Measurements from ENCODE around the gene SEC61B.

Gene SEC61B

GRCh38 chr9:99224445-99224844 is 2.4 kb downstream of the SEC61B start:
- DNase-seq (ENCODE audit: low read depth in 1 of 2, low spot score in 1 of 2), result no peak
- Histone ChIP-seq H3K27ac (replicated peaks) (no peak overlapping the region), H3K27me3 (ENCODE audit: insufficient read depth, poor library complexity, severe bottlenecking) (no peaks in the 10 kb centered on the region), H3K4me3 (replicated peaks; ENCODE audit: insufficient read depth, low read length) (no peak overlapping the region)
- no peak for TF ChIP-seq GABPA (IDR thresholded peaks at IDR 0.05; ENCODE audit: low read depth)

GRCh38 chr9:99226054-99226453 is 4.0 kb downstream of the SEC61B start:
- no peak for DNase-seq (ENCODE audit: low read depth in 1 of 2, low spot score in 1 of 2)
- TF ChIP-seq GABPA (IDR thresholded peaks at IDR 0.05; ENCODE audit: low read depth) (no peak), SPI1 (IDR thresholded peaks at IDR 0.05; ENCODE audit: borderline replicate concordance, low read depth) (no peak), POLR2AphosphoS5 (IDR thresholded peaks at IDR 0.05; ENCODE audit: low read depth) (no peak)
- TF ChIP-seq, protein P1, sequence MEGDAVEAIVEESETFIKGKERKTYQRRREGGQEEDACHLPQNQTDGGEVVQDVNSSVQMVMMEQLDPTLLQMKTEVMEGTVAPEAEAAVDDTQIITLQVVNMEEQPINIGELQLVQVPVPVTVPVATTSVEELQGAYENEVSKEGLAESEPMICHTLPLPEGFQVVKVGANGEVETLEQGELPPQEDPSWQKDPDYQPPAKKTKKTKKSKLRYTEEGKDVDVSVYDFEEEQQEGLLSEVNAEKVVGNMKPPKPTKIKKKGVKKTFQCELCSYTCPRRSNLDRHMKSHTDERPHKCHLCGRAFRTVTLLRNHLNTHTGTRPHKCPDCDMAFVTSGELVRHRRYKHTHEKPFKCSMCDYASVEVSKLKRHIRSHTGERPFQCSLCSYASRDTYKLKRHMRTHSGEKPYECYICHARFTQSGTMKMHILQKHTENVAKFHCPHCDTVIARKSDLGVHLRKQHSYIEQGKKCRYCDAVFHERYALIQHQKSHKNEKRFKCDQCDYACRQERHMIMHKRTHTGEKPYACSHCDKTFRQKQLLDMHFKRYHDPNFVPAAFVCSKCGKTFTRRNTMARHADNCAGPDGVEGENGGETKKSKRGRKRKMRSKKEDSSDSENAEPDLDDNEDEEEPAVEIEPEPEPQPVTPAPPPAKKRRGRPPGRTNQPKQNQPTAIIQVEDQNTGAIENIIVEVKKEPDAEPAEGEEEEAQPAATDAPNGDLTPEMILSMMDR (IDR thresholded peaks at IDR 0.05; ENCODE audit: insufficient read depth, low read length), result no peak
- TF ChIP-seq, protein P2, sequence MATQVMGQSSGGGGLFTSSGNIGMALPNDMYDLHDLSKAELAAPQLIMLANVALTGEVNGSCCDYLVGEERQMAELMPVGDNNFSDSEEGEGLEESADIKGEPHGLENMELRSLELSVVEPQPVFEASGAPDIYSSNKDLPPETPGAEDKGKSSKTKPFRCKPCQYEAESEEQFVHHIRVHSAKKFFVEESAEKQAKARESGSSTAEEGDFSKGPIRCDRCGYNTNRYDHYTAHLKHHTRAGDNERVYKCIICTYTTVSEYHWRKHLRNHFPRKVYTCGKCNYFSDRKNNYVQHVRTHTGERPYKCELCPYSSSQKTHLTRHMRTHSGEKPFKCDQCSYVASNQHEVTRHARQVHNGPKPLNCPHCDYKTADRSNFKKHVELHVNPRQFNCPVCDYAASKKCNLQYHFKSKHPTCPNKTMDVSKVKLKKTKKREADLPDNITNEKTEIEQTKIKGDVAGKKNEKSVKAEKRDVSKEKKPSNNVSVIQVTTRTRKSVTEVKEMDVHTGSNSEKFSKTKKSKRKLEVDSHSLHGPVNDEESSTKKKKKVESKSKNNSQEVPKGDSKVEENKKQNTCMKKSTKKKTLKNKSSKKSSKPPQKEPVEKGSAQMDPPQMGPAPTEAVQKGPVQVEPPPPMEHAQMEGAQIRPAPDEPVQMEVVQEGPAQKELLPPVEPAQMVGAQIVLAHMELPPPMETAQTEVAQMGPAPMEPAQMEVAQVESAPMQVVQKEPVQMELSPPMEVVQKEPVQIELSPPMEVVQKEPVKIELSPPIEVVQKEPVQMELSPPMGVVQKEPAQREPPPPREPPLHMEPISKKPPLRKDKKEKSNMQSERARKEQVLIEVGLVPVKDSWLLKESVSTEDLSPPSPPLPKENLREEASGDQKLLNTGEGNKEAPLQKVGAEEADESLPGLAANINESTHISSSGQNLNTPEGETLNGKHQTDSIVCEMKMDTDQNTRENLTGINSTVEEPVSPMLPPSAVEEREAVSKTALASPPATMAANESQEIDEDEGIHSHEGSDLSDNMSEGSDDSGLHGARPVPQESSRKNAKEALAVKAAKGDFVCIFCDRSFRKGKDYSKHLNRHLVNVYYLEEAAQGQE (IDR thresholded peaks at IDR 0.05; ENCODE audit: insufficient replicate concordance, low read depth), result no peak
- H3K4me3 ChIP-seq (replicated peaks; ENCODE audit: insufficient read depth, low read length), result no peak overlapping the region
- no peaks in the 10 kb centered on the region for H3K27me3 ChIP-seq (ENCODE audit: insufficient read depth, poor library complexity, severe bottlenecking)
- H3K27ac ChIP-seq (replicated peaks), result no peak overlapping the region

- Histone ChIP-seq H3K27me3 (ENCODE audit: insufficient read depth, poor library complexity, severe bottlenecking) (no peaks in the 10 kb centered on the region), H3K4me3 (replicated peaks; ENCODE audit: insufficient read depth, low read length) (no peak overlapping the region), H3K27ac (replicated peaks) (no peak overlapping the region)
- DNase-seq (ENCODE audit: low read depth in 1 of 2, low spot score in 1 of 2), result no peak
- TF ChIP-seq, protein P1 (IDR thresholded peaks at IDR 0.05; ENCODE audit: insufficient read depth, low read length), result no peak
These were observed 8.1 kb downstream of the SEC61B start for GRCh38 chr9:99230206-99230605.

DNA sequence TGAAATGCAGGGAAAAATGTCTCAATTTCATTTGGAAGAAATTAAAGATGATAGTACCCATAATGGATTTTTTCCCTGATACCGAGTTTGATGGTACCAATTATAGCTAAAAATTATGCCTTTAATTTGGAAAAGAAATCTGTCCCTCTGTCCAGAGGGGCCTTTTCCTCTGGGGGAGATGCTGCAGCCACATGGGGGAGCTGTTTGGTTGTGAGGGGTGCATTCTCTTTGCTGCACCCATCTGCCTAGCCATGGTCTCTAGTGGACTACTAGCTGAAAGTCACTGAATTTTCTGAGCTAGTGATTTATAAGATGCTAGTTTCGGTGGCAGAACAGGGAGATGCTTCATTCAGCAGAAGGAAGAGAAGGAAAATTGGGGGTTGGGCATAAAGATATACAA is 9.6 kb downstream of the SEC61B start:
- H3K4me3 ChIP-seq (replicated peaks; ENCODE audit: insufficient read depth, low read length), result no peak overlapping the region
- peak in 1 of 2 experiments; percentile 24 for DNase-seq (ENCODE audit: low read depth in 1 of 2, low spot score in 1 of 2)
- TF ChIP-seq, protein P1 (IDR thresholded peaks at IDR 0.05; ENCODE audit: insufficient read depth, low read length), result peak; percentile 22
- TF ChIP-seq POLR2AphosphoS5 (IDR thresholded peaks at IDR 0.05; ENCODE audit: low read depth), result no peak
- no peak for TF ChIP-seq GABPA (IDR thresholded peaks at IDR 0.05; ENCODE audit: low read depth)
- no peaks in the 10 kb centered on the region for H3K27me3 ChIP-seq (ENCODE audit: insufficient read depth, poor library complexity, severe bottlenecking)
- no peak overlapping the region for H3K27ac ChIP-seq (replicated peaks)

- Histone ChIP-seq H3K27ac (replicated peaks) (no peak overlapping the region), H3K4me3 (replicated peaks; ENCODE audit: insufficient read depth, low read length) (no peak overlapping the region), H3K27me3 (ENCODE audit: insufficient read depth, poor library complexity, severe bottlenecking) (no peaks in the 10 kb centered on the region)
- TF ChIP-seq GABPA (IDR thresholded peaks at IDR 0.05; ENCODE audit: low read depth) (no peak), POLR2AphosphoS5 (IDR thresholded peaks at IDR 0.05; ENCODE audit: low read depth) (no peak), SPI1 (IDR thresholded peaks at IDR 0.05; ENCODE audit: borderline replicate concordance, low read depth) (no peak)
- TF ChIP-seq, protein P1 (IDR thresholded peaks at IDR 0.05; ENCODE audit: insufficient read depth, low read length), result no peak
- TF ChIP-seq, protein P2 (IDR thresholded peaks at IDR 0.05; ENCODE audit: insufficient replicate concordance, low read depth), result no peak
- DNase-seq (ENCODE audit: low read depth in 1 of 2, low spot score in 1 of 2), result no peak
These were observed 12.5 kb downstream of the SEC61B start for GRCh38 chr9:99234618-99235017.
